DND-41 (cell line): ENCODE data around the gene ADARB2.

ENCODE experiments used
- ATAC-seq: fragments of 200-7000 bp; cut with Tn5 transposase; 3 replicates; pipeline ENCODE4 v1.9.1; 2021; ENCODE audit warnings: low read depth; ENCODE audit not compliant: insufficient read depth
- DNase-seq: peaks from one replicate; pipeline ENCODE4 v3.0.0-alpha.2; 2020
- H2AFZ ChIP-seq: 2 replicates; pipeline ENCODE4 v1.6.0; 2012; ENCODE audit warnings: low read depth, low read length
- H3K27ac ChIP-seq: 2 replicates; pipeline ENCODE4 v1.5.1; 2012; ENCODE audit warnings: low read length, inconsistent platforms
- H3K27me3 ChIP-seq: fragments of 200-600 bp; sonication (generic); 2 replicates; pipeline ENCODE4 v1.6.0; 2012; ENCODE audit warnings: low read length, mild to moderate bottlenecking, inconsistent platforms; ENCODE audit not compliant: insufficient read depth, poor library complexity
- H3K36me3 ChIP-seq: 2 replicates; pipeline ENCODE4 v1.5.1; 2012; ENCODE audit warnings: low read length, inconsistent platforms; ENCODE audit not compliant: insufficient read depth
- H3K4me1 ChIP-seq: 2 replicates; pipeline ENCODE4 v1.5.1; 2012; ENCODE audit warnings: mild to moderate bottlenecking, low read length; ENCODE audit not compliant: insufficient read depth
- H3K4me2 ChIP-seq: 2 replicates; pipeline ENCODE4 v1.6.0; 2012; ENCODE audit warnings: mild to moderate bottlenecking, moderate library complexity, low read length, inconsistent platforms; ENCODE audit not compliant: insufficient read depth
- H3K4me3 ChIP-seq, 2 experiments: fragments of 200-600 bp in 1 of 2; shearing (Covaris generic) in 1 of 2; 2 replicates each; pipeline ENCODE4 v1.5.1; 2012 to 2016; ENCODE audit warnings: inconsistent platforms in 2 of 2, low read length in 2 of 2, mild to moderate bottlenecking in 2 of 2, low read depth in 1 of 2, moderate library complexity in 1 of 2
- H3K79me2 ChIP-seq: 2 replicates; pipeline ENCODE4 v1.6.0; 2012; ENCODE audit warnings: low read length, inconsistent platforms; ENCODE audit not compliant: insufficient read depth
- H3K9ac ChIP-seq: 2 replicates; pipeline ENCODE4 v1.6.0; 2012; ENCODE audit warnings: low read depth, mild to moderate bottlenecking, inconsistent platforms, low read length, moderate library complexity
- H3K9me3 ChIP-seq: 2 replicates; pipeline ENCODE4 v1.5.1; 2012; ENCODE audit warnings: low read length, moderate library complexity, mild to moderate bottlenecking, inconsistent platforms; ENCODE audit not compliant: insufficient read depth, severe bottlenecking
- H4K20me1 ChIP-seq: 2 replicates; pipeline ENCODE4 v1.6.0; 2012; ENCODE audit warnings: low read length; ENCODE audit not compliant: insufficient read depth
- EZH2 ChIP-seq: IDR thresholded peaks from 3 replicates; pipeline ENCODE4 v1.6.1; 2012; ENCODE audit warnings: borderline replicate concordance, low read depth, mild to moderate bottlenecking, moderate library complexity, low read length, inconsistent platforms; ENCODE audit not compliant: severe bottlenecking
- TF ChIP-seq, protein P1 (sequence below): IDR thresholded peaks from 2 replicates; pipeline ENCODE4 v1.5.1; 2012; ENCODE audit warnings: borderline replicate concordance, low read length, moderate library complexity, mild to moderate bottlenecking; ENCODE audit not compliant: poor library complexity, severe bottlenecking; ENCODE audit errors: extremely low read depth

ADARB2 gene

DNA sequence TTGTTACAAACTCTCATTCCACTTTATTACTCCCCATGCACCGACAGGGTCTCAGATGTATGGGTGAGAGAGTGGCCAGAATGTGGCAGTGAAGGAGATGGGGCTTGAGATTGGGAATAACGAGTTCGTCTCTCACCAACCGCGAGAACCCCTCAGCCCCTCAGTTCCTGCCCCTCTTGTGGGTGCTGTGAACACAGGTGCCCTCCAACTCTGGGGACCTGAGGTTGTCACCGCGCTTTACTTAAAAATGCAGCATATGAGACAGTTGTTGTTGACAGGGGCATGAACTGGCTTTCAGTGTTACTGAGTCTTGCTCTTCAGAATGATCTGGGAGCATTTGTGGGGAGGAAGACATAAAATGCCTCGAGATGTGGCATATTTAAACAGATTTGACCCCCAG is 391.1 kb downstream of the ADARB2 start:
- Histone ChIP-seq H3K4me2 (no peak overlapping the region), H3K9ac (peak overlapping the region; percentile 31; the same call in 1 of the 2 replicates), H4K20me1 (no peaks in the 10 kb centered on the region), H3K27me3 (no peaks in the 10 kb centered on the region), H3K4me1 (peaks cover 64% of the 10 kb centered on the region), H3K79me2 (no peaks in the 10 kb centered on the region), H3K36me3 (no peaks in the 10 kb centered on the region), H3K9me3 (no peaks in the 10 kb centered on the region), H3K4me3 (no peak overlapping the region), H3K27ac (peak overlapping the region; percentile 75), H2AFZ (peak overlapping the region; percentile 37; the same call in 1 of the 2 replicates)
- ATAC-seq: peak; percentile 54
- DNase-seq: peak; percentile 76
- no peak for TF ChIP-seq EZH2
- TF ChIP-seq, protein P1, sequence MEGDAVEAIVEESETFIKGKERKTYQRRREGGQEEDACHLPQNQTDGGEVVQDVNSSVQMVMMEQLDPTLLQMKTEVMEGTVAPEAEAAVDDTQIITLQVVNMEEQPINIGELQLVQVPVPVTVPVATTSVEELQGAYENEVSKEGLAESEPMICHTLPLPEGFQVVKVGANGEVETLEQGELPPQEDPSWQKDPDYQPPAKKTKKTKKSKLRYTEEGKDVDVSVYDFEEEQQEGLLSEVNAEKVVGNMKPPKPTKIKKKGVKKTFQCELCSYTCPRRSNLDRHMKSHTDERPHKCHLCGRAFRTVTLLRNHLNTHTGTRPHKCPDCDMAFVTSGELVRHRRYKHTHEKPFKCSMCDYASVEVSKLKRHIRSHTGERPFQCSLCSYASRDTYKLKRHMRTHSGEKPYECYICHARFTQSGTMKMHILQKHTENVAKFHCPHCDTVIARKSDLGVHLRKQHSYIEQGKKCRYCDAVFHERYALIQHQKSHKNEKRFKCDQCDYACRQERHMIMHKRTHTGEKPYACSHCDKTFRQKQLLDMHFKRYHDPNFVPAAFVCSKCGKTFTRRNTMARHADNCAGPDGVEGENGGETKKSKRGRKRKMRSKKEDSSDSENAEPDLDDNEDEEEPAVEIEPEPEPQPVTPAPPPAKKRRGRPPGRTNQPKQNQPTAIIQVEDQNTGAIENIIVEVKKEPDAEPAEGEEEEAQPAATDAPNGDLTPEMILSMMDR: no peak

DNA sequence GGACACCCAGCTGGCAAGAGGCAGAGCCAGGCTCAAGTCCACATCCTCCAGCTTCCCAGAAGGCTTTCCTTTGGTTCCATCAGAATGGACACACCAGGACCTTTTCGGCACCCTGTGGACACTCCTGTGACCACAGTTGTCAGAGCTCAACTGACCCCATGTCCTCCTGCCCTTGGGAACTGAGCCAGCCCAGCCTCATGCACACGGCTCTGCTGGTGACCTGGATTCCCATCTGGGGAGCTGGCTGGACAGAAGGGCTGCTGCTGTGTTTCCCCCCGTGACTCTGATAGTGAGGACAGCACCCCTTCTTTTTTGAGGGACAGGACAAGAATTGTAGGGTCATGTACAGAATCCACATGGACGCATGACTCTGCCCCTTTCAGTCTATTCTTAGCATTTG is 392.0 kb downstream of the ADARB2 start:
- Histone ChIP-seq H3K4me3 (no peak overlapping the region), H2AFZ (no peak overlapping the region), H3K79me2 (no peaks in the 10 kb centered on the region), H3K27ac (peak overlapping the region; percentile 75), H3K4me1 (peaks cover 63% of the 10 kb centered on the region), H3K36me3 (no peaks in the 10 kb centered on the region), H4K20me1 (no peaks in the 10 kb centered on the region), H3K4me2 (no peak overlapping the region), H3K9me3 (peaks cover 2% of the 10 kb centered on the region), H3K27me3 (no peaks in the 10 kb centered on the region), H3K9ac (peak overlapping the region; percentile 28; the same call in 1 of the 2 replicates)
- DNase-seq: no peak
- TF ChIP-seq, protein P1: no peak
- no peak for TF ChIP-seq EZH2
- ATAC-seq: no peak

DNA sequence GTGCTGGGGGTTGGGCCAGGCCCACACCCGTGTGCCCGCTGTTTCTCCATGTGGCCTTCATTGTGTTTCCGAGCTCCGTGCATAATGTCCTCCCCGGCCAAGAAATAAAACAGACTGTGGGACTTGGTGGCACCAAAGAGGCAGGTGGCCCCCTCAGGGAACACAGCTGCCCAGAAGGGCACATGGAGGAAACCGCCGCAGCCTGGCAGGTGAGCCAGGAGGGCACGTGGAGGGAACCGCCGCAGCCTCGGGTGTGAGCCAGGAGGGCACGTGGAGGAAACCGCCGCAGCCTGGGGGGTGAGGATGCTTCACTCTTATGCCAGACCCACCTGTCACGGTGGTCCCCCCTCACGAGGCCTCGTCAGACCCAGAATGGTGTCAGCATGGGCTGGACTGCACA is 392.5 kb downstream of the ADARB2 start:
- peaks cover 58% of the 10 kb centered on the region for H3K4me1 ChIP-seq
- TF ChIP-seq EZH2: no peak
- TF ChIP-seq, protein P1: no peak
- H3K36me3 ChIP-seq: no peaks in the 10 kb centered on the region
- H4K20me1 ChIP-seq: no peaks in the 10 kb centered on the region
- H3K9me3 ChIP-seq: peaks cover 2% of the 10 kb centered on the region
- no peak overlapping the region for H3K4me3 ChIP-seq
- H3K27ac ChIP-seq: peak overlapping the region; percentile 75
- ATAC-seq (no peak), DNase-seq (peak; percentile 26)
- H3K4me2 ChIP-seq: no peak overlapping the region
- 0 out of 2 replicates have a peak overlapping the region, but pooled peaks have one; percentile 28 for H3K9ac ChIP-seq
- no peak overlapping the region for H2AFZ ChIP-seq
- H3K27me3 ChIP-seq: no peaks in the 10 kb centered on the region
- H3K79me2 ChIP-seq: no peaks in the 10 kb centered on the region
